Epithelial cell of proximal tubule (primary cell): Measurements from ENCODE around the gene PABPN1L. TPM values are rescaled to one million over a fixed set of nuclear protein-coding genes. Genes with fewer than 3 reads are reported as not detected.

Experiments used
- DNase-seq: peaks from one replicate; pipeline ENCODE4 v3.0.0-alpha.2; 2011; ENCODE audit warnings: low read depth
- H3K4me3 ChIP-seq: 2 replicates; pipeline ENCODE4 v1.5.1; 2011; ENCODE audit warnings: low read depth, mild to moderate bottlenecking, low read length
- CTCF ChIP-seq: conservative IDR thresholded peaks from 2 replicates; pipeline ENCODE4 v1.5.1; 2012; ENCODE audit warnings: low read depth, mild to moderate bottlenecking, low read length
- total RNA-seq: library from RNA; depleted of rRNA; stranded (reverse); fragments of >200 nt; gene quantifications from 2 replicates; pipeline ENCODE4 v1.2.3, GENCODE V29; 2015

PABPN1L gene
- total RNA-seq, 1 donor from 2014 or later, result not detected

- no peak for TF ChIP-seq CTCF
- DNase-seq, result no peak
Measured at GRCh38 chr16:88861359-88861758, 5.1 kb downstream of the PABPN1L start.

GRCh38 chr16:88859381-88860091 lies 6.9 kb downstream of the PABPN1L start:
- no peak overlapping the region for H3K4me3 ChIP-seq
- DNase-seq, result no peak

More at GRCh38 chr16:88861359-88861758, 5.1 kb downstream of the PABPN1L start:
- H3K4me3 ChIP-seq, result no peak overlapping the region

DNA sequence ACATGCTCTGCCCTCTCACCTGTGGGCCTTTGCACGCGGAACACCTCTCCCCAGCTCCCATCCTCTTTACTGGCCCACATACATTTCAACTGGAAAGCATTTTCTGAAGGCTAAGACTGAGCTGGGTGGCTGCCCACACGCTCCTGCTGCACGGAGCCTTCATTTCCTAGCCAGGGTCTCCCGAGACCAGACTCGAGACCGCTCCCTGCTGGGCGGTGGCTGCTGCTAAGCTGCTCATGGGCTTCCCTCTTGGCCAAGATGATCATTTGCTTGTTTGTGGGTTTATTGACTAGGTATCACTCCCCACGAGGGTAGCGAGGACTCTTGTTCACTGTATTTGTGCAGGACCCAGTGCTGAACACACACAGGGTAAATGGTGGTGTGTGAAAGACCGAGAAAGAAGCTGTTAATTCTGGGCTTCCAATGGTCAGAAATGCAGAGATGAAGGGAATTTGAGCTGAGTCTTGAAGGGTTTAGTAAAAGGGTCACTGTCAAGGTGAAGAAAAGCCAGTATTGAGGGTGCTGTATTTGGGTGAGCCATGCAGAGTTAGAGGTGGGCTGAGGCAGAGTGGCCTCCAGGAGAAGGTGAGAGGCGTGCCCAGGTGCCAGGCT lies 8.6 kb downstream of the PABPN1L start:
- DNase-seq, result peak; percentile 16
- TF ChIP-seq CTCF, result peak; percentile 86
- peak overlapping the region; percentile 98 for H3K4me3 ChIP-seq

More at GRCh38 chr16:88859381-88860091, 6.9 kb downstream of the PABPN1L start:
- TF ChIP-seq CTCF, result no peak

- no peak for TF ChIP-seq CTCF
- peak; percentile 20 for DNase-seq
- peak within 1 kb of the TSS; percentile 98 for H3K4me3 ChIP-seq
Measured at GRCh38 chr16:88856828-88857727, 9.4 kb downstream of the PABPN1L start, which contains the start of the genes GALNS and TRAPPC2L. TSS of gene GALNS (minus strand) at chr16:88856947. CDS start at chr16:88856877, 70 bp downstream. TSS of gene TRAPPC2L (plus strand) at chr16:88857127. CDS start at chr16:88857151, 24 bp downstream.

GRCh38 chr16:88856122-88856827 lies 10.2 kb downstream of the PABPN1L start:
- no peak for DNase-seq
- H3K4me3 ChIP-seq, result peak overlapping the region; percentile 98
- TF ChIP-seq CTCF, result no peak

GRCh38 chr16:88855736-88856121 lies 10.7 kb downstream of the PABPN1L start:
- TF ChIP-seq CTCF, result no peak
- peak overlapping the region; percentile 98 for H3K4me3 ChIP-seq
- no peak for DNase-seq
